Sigmoid colon (tissue), 4 donors: ENCODE data around the gene PLCH1.

Experiments used
- CTCF ChIP-seq, 4 experiments: fragments of 450-650 bp in 3 of 4; fragments of 200-600 bp in 1 of 4; IDR thresholded peaks; one replicate each; pipeline ENCODE4 v1.5.1; 2016 to 2019; ENCODE audit warnings: antibody characterized with exemption in 4 of 4, mild to moderate bottlenecking in 3 of 4, moderate library complexity in 2 of 4
- EP300 ChIP-seq, 4 donors: sonication (generic); formaldehyde crosslinking; IDR thresholded peaks; one replicate each; pipeline ENCODE4 v1.6.1; 2017; ENCODE audit warnings: antibody characterized with exemption in 4 of 4
- POLR2A ChIP-seq, 2 donors: fragments of 450-650 bp; IDR thresholded peaks; one replicate each; pipeline ENCODE4 v1.6.1; 2016; ENCODE audit warnings: antibody characterized with exemption in 2 of 2, mild to moderate bottlenecking in 2 of 2, moderate library complexity in 2 of 2

GRCh38 chr3:155326244-155326643, 418.6 kb downstream of the PLCH1 start:
- TF ChIP-seq CTCF (IDR thresholded peaks at IDR 0.05) (no peak), POLR2A (IDR thresholded peaks at IDR 0.05) (no peak), EP300 (IDR thresholded peaks at IDR 0.05) (no peak)
